ENCODE results near the gene KLHL21. TPM values are rescaled to one million over a fixed set of nuclear protein-coding genes. Genes with fewer than 3 reads are reported as not detected.

KLHL21 gene
- total and polyA plus RNA-seq, 9 donors = 14.4 to 40.4 (median 34.4) TPM

- H3K36me3 ChIP-seq = no peaks in the 10 kb centered on the region
Measured at GRCh38 chr1:6587261-6588005, 15.2 kb downstream of the KLHL21 start.

GRCh38 chr1:6586404-6586816 is 16.3 kb downstream of the KLHL21 start:
- Histone ChIP-seq H3K9me3 (no peaks in the 10 kb centered on the region), H3K27me3 (no peaks in the 10 kb centered on the region), H3K4me3 (no peak overlapping the region), H3K36me3 (no peaks in the 10 kb centered on the region), H3K27ac (no peak overlapping the region), H3K4me1 (ENCODE audit: insufficient read depth) (peaks cover 1% of the 10 kb centered on the region)
- TF ChIP-seq EP300 (IDR thresholded peaks at IDR 0.05) (no peak), POLR2A (IDR thresholded peaks at IDR 0.05) (no peak)
- TF ChIP-seq, protein P1, sequence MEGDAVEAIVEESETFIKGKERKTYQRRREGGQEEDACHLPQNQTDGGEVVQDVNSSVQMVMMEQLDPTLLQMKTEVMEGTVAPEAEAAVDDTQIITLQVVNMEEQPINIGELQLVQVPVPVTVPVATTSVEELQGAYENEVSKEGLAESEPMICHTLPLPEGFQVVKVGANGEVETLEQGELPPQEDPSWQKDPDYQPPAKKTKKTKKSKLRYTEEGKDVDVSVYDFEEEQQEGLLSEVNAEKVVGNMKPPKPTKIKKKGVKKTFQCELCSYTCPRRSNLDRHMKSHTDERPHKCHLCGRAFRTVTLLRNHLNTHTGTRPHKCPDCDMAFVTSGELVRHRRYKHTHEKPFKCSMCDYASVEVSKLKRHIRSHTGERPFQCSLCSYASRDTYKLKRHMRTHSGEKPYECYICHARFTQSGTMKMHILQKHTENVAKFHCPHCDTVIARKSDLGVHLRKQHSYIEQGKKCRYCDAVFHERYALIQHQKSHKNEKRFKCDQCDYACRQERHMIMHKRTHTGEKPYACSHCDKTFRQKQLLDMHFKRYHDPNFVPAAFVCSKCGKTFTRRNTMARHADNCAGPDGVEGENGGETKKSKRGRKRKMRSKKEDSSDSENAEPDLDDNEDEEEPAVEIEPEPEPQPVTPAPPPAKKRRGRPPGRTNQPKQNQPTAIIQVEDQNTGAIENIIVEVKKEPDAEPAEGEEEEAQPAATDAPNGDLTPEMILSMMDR (IDR thresholded peaks at IDR 0.05) = no peak
- 59 to 78% (median 70%) methylated on average over 11 of the region's 11 CpGs for WGBS, 3 donors
- intact Hi-C loops (cut with DNase I) = no loop called here
- no peak for DNase-seq

More at GRCh38 chr1:6587261-6588005, 15.2 kb downstream of the KLHL21 start:
- 55 to 71% (median 59%) methylated on average over 13 of the region's 13 CpGs for WGBS, 3 donors
- no peak for DNase-seq
- TF ChIP-seq, protein P1 (IDR thresholded peaks at IDR 0.05) = no peak
- TF ChIP-seq POLR2A (IDR thresholded peaks at IDR 0.05) (no peak), EP300 (IDR thresholded peaks at IDR 0.05) (no peak)
- no peaks in the 10 kb centered on the region for H3K27me3 ChIP-seq
- intact Hi-C loops (cut with DNase I) = no loop called here
- peaks cover 1% of the 10 kb centered on the region for H3K4me1 ChIP-seq (ENCODE audit: insufficient read depth)
- no peak overlapping the region for H3K4me3 ChIP-seq
- H3K9me3 ChIP-seq = no peaks in the 10 kb centered on the region
- no peak overlapping the region for H3K27ac ChIP-seq

- WGBS, 3 donors = 84 to 89% (median 87%) methylated on average over 7 of the region's 7 CpGs
- no peak for TF ChIP-seq POLR2A (IDR thresholded peaks at IDR 0.05)
- no peak for TF ChIP-seq EP300 (IDR thresholded peaks at IDR 0.05)
- TF ChIP-seq, protein P1 (IDR thresholded peaks at IDR 0.05) = no peak
- Histone ChIP-seq H3K27ac (no peak overlapping the region), H3K36me3 (no peaks in the 10 kb centered on the region), H3K9me3 (no peaks in the 10 kb centered on the region), H3K4me1 (ENCODE audit: insufficient read depth) (peaks cover 1% of the 10 kb centered on the region), H3K4me3 (no peak overlapping the region), H3K27me3 (no peaks in the 10 kb centered on the region)
- intact Hi-C loops (cut with DNase I) = no loop called here
- no peak for DNase-seq
Measured at GRCh38 chr1:6585841-6586240, 16.8 kb downstream of the KLHL21 start.

- Histone ChIP-seq H3K4me3 (no peak overlapping the region), H3K36me3 (no peaks in the 10 kb centered on the region), H3K27me3 (no peaks in the 10 kb centered on the region), H3K9me3 (no peaks in the 10 kb centered on the region), H3K4me1 (ENCODE audit: insufficient read depth) (peaks cover 5% of the 10 kb centered on the region), H3K27ac (no peak overlapping the region)
- TF ChIP-seq POLR2A (IDR thresholded peaks at IDR 0.05) (no peak), EP300 (IDR thresholded peaks at IDR 0.05) (no peak)
- TF ChIP-seq, protein P1 (IDR thresholded peaks at IDR 0.05) = no peak
- intact Hi-C loops (cut with DNase I) = no loop called here
- DNase-seq = no peak
- 68 to 72% (median 69%) methylated on average over 12 of the region's 12 CpGs for WGBS, 3 donors
Measured at GRCh38 chr1:6585081-6585722, 17.5 kb downstream of the KLHL21 start.

Data from ovary (tissue), 9 donors.